Activated CD4-positive, alpha-beta T cell treated with anti-CD3 and anti-CD28 coated beads, Interleukin-2, Interleukin-6, amounts not matched to agents 100 ng/mL and 50 ng/mL, durations not matched to agents 16 hours and 8 hours (primary cell): ENCODE measurements around the gene IRF1.
"Not testable (repeated sequence)": the region's sequence is repeated elsewhere in the genome, so short reads cannot be mapped to it uniquely, and the experiment has no call there.

Experiments used
- DNase-seq: peaks from one replicate; pipeline ENCODE4 v3.0.0-alpha.2; 2020

IRF1 gene

DNA sequence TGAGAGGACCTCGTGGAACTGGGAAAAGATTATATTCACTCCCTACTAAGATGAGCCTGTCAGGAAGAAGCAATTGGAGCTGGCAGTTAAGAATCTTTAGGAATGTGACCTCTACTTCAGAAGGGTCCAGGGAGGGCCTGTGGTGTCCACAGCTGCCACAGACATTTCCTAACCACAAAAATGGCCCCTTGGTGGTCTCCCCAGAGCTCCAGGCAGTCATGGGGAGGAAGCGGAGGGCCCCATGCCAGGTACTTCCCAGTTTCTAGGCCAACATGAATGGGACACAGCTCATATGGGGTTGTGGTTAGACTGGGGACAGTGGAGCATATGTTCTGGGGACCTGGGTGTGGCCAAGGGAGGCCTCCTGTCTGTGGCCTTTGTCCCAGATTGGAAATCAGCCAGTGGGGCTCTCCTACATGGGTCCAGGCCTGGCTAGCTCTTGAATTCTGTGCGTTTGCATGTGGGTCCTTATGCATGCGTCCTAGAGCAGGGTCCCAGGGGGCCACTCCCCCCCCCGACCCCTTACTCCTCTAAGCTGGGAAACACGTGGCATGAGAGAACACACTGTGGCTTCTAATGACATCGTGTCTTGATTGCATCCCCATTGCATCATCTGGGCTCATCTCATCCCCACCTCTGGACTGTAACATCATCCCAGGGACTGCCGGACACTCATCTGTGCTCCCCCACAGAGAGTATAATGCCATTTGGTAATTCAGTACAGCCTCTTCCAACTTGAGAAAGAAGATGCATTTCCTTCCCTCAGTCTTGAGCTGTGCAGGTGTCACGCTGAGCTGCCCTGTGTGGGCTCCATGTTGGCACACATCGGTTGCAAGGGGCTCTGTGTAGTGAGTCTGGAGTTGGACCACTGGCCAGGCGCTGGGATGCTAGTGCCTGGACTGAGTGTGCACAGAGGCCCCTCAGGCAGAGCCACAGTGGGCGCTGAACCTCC, 31.3 kb downstream of the IRF1 start:
- DNase-seq, result no peak

GRCh38 chr5:132458651-132459030, 31.9 kb downstream of the IRF1 start:
- DNase-seq, result peak; percentile 60

GRCh38 chr5:132458226-132458560, 32.4 kb downstream of the IRF1 start:
- DNase-seq, result peak; percentile 27

DNA sequence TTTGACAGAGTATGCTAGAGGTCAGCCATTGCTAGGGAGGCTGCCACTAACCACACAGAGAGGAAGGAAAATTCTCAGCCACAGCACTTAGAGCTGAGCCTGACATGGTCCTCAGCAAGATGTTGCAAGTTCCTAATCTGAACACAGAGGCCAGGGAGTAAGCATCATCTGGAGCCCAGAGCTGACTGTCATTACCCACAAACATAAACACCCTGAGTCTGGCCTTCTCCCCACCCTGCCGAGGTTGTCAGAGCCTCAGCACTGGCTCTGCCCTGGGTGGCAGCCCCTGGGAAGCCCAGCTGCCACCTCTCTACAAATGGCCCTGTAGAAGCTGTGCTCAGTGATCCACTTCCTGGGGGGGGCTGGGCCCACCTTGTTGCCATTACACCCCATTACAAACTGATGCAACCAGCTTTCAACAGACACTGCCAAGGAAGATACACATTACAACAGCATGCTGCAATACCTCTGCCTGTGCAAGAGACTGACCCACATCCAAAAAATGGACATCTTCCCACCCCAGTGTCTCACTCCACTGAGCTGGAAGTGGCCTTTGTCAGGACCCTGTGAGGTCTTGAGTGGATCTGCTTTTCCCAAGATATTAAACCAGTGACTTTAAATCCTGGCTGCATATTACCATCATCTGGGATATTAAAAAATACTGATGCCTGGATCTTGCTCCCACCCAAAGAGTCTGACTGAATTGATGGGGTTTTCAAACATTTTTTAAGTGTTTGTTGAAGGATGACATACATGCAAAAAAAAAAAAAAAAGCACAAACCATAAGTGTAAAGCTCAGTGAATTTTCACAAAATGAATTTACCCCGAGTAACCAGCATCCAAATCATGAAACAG, 33.0 kb downstream of the IRF1 start:
- DNase-seq, result peak; percentile 67

- DNase-seq, result peak; percentile 28
Measured at GRCh38 chr5:132456987-132457361, 33.6 kb downstream of the IRF1 start.

- peak; percentile 87 for DNase-seq
Measured at GRCh38 chr5:132456296-132456986, 34.1 kb downstream of the IRF1 start.

DNA sequence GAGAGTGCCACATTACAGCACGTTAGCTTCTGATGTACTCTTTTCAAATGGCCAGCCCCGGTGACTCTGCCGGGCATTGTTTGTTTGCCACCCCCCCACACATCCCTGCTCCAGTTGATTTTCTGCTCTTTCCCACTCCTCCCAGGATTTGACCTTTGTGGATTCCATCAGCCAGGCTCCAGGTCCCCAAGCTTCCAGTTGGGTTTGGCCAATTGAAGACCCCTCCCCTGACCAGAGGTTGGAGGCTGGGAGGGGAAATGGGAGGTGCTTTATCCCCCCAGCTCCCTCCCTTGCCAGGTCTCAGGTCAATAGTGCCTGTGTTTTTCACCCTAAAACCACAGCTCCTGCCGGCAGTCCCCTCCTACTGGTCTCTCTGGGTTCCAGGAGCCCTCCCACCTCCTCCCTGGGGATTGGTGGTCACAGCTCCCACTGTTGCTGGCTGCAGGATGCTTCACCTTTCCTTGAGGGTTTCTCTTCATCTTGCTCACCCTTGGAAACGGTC, 34.9 kb downstream of the IRF1 start:
- DNase-seq, result peak; percentile 19

DNA sequence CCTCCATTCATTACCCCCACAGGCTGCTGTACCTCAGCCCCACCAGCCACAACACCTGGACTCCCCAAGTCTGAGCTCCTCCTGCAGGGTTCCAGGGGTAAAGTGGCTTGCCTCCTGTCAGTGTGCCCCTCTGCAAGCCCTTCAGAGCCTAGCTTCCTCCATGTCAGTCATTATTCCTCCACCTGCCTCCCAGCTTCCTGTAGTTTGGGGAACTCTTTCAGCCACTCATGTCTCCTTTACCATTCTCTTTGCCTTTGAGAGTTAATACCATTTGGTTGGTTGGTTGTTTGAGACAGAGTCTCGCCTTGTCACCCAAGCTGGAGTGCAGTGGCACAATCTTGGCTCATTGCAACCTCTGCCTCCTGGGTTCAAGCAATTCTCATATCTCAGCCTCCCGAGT, 36.2 kb downstream of the IRF1 start:
- DNase-seq, result no peak

GRCh38 chr5:132451387-132451786, 39.2 kb downstream of the IRF1 start:
- no peak for DNase-seq

GRCh38 chr5:132449060-132449459, 41.5 kb downstream of the IRF1 start:
- DNase-seq, result no peak

DNA sequence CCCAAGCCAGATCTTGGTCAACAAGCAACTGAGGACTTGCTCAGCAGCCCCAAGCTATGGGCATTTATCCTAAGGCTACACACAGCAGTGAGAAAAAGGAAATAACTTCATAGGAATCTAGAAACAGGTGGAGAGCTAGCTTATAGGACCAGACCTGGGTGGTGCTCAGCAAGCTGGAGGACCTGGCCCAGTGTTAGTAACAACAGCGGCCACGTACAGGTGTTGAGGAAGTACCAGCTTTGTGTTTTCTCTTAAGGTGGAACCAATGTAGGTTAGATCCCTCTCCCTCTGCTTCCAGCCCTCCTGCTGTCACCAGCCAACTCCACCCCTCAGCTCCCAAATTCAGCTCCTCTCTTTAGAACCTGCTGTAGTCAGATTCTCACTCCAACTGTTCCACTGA, 43.4 kb downstream of the IRF1 start:
- DNase-seq, result no peak

DNA sequence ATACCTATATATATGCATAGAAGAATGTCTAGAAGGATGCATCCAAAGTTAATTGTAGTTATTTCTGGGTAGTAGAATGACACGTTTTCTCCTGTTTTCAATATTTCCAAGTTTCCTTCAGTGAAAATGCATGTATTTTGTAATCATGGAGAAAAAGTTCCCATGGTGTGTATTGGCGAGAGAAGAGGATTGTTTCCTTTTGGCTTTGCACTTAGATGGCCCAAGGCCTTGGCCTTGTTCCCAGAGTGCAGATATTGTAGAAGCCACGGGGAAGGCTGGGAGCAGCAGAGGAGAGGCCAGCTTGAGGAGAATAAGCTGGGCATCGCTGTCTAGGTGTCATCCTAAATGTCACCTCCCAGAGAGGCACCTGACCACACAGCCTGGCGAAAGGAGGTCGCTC, 44.0 kb downstream of the IRF1 start:
- no peak for DNase-seq

GRCh38 chr5:132445930-132446329, 44.6 kb downstream of the IRF1 start:
- DNase-seq, result no peak

DNA sequence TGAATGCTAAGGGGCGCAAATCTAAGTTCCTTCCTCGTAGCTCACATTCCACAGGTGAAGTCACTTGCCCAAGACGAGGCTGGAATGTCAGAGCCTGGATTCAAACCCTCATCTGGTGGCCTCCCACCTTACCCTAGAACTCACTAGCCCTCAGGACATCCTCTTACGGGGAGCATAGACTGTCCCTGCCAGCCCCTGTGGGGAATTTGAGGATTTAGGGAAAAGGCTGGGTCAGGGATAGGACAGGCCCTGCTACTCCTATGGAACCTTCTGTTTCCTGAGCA, 45.0 kb downstream of the IRF1 start:
- no peak for DNase-seq

DNA sequence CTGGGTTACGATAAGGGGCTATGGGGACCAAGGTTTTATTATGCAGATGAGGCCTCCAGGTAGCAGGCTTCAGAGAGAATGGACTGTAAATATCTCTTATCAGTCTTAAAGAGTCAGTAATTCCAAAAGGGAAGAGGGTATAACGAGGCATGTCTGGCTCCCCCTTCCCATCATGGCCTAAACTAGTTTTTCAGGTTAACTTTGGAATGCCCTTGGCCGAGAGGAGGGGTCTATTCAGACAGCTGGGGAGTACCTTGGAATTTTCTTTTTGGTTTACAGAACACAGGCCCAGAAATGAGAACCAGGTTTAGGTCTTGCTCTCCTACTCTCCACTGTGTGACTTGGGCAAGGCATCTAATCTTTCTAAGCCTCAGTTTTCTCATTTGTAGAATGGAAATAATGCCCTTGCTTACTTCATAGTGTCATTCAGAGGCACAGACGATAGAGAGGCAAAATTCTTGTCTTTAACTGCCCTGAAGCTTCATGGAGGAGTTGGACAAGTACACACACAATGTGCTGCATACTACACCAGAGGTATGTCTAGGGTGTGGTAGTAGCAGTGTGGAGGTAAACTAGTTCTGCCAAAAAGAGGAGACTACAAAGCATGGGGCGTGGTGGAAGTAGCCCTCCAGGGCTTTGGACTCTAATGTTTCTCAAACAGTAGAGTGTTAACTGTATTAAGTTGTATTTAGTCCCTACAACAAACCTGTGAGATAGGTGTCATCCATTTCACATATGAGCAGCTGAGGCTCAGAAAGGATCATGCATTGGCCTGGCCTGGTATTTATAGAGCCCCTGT, 45.5 kb downstream of the IRF1 start:
- DNase-seq, result no peak

DNA sequence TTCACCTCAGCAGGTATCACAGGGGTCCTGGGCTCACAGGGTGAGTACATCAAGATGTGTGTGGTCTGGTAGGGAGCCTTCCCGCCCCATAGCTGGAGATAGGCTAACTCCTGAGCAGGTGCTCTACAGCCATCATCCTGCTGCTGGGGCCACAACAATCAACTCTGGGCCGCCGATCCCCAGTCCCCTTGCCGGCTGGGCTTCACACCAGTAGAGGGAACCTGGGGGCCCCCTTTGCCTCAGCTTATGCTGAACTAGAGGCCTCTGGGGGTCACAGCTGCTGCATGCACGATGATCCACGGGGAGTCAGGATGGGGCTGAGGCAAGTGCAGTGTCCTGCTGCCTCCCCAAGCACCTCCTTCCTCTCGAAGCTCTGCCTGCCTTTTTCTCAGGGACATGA, 46.5 kb downstream of the IRF1 start:
- DNase-seq, result no peak

GRCh38 chr5:132439521-132440089, 51.0 kb downstream of the IRF1 start:
- no peak for DNase-seq

- DNase-seq, result no peak
Measured at GRCh38 chr5:132438917-132439316, 51.7 kb downstream of the IRF1 start.

GRCh38 chr5:132438267-132438645, 52.3 kb downstream of the IRF1 start:
- DNase-seq, result not testable (repeated sequence)

GRCh38 chr5:132437604-132438266, 52.8 kb downstream of the IRF1 start:
- peak; percentile 83 for DNase-seq

DNA sequence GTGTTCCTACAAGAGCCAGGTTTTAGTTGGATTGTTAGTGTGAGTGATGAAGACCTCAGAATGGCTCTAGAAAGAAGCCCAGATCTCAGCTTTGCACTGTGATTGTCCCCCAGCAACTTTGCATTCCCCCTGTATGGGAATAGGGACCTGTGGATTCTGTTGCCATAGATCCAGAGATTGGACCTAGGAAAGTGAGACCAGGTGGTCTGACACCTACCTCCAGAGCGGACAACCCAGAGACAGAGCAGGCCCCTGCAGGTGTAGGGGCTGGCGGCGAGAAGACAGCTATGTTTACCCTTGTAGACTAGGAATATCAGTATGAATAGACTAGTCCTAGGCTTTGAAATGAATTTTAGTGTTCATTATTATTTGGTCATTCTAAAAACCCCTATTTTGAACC, 53.6 kb downstream of the IRF1 start:
- no peak for DNase-seq

DNA sequence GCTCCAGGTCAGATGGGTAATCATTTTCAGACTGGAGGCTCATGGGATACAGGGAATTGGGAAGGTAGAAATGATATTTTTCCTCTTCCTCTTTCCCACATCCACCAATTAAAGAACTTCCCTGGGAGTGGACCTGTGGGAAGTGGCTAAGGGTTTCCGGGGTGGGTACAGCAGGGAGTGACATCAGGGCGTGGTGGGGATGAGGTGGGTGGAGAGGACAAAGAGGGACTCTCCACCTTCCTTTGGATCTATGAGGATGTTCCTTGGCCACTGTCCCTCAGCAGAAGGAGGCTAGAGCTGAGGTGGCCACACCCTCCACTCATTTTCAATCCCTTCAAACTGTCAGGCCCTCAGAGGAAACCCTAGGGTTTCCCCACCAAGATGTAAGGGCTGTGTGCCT, 54.7 kb downstream of the IRF1 start:
- no peak for DNase-seq
